ENCODE measurements around the gene F2R. TPM values are rescaled to one million over a fixed set of nuclear protein-coding genes. Genes with fewer than 3 reads are reported as not detected.
A peak's percentile ranks its signal among the peaks of the same experiment; 100 is the strongest.

The F2R gene
- total and polyA plus RNA-seq, 4 donors = 4.2 to 31.8 (median 13.7) TPM

- no peaks in the 10 kb centered on the region for H3K9me3 ChIP-seq (ENCODE audit: control insufficient read depth in 4 of 4, insufficient read depth in 3 of 4, low read length in 3 of 4)
- TF ChIP-seq CTCF (IDR thresholded peaks at IDR 0.05; ENCODE audit: control extremely low read depth, extremely low read depth) = no peak
- no peak overlapping the region for H3K4me3 ChIP-seq
- DNase-seq (no peak), ATAC-seq (ENCODE audit: insufficient read depth, low FRiP score) (no peak)
- H3K27me3 ChIP-seq (ENCODE audit: control insufficient read depth in 3 of 3, insufficient read depth in 3 of 3, low read length in 2 of 3) = peaks cover 0 to 8% (median 0%) of the 10 kb centered on the region in 3 donors
- peaks cover 0 to 8% (median 0%) of the 10 kb centered on the region in 5 donors for H3K4me1 ChIP-seq (ENCODE audit: control insufficient read depth in 5 of 5, insufficient read depth in 5 of 5, low read length in 5 of 5)
- H3K36me3 ChIP-seq (ENCODE audit: control insufficient read depth in 4 of 4, insufficient read depth in 4 of 4, low read length in 4 of 4) = no peaks in the 10 kb centered on the region
- H3K27ac ChIP-seq (ENCODE audit: low read depth in 1 of 2, low read length in 1 of 2) = no peak overlapping the region
- WGBS, 2 donors = 77 to 95% methylated on average over 2 of the region's 2 CpGs
- no peak overlapping the region for H3K9ac ChIP-seq (ENCODE audit: insufficient read depth in 1 of 2, low read length in 2 of 2)
These were observed 6.2 kb upstream of the F2R start for GRCh38 chr5:76709762-76710161.

DNA sequence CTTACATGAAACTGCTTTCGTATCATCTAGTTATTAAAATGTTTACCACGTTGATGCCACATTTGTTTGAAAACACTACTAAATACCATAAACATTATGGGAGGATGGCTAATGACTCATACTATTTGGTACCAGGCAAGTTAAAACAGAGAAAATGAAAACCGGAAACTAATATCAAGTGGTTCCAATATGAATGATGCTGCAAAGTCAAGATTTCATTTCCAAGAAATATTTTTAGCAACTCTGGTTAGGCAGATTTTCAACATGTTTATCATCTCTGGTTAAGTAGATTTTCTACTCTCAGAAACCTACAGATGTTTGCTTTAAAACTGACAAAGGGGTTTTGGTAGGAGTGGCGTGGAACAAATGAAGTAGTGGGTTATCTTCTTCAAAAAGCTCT is 4.9 kb upstream of the F2R start:
- Histone ChIP-seq H3K9me3 (ENCODE audit: control insufficient read depth in 4 of 4, insufficient read depth in 3 of 4, low read length in 3 of 4) (no peaks in the 10 kb centered on the region), H3K27me3 (ENCODE audit: control insufficient read depth in 3 of 3, insufficient read depth in 3 of 3, low read length in 2 of 3) (peaks cover 0 to 8% (median 0%) of the 10 kb centered on the region in 3 donors), H3K4me3 (no peak overlapping the region), H3K27ac (ENCODE audit: low read depth in 1 of 2, low read length in 1 of 2) (no peak overlapping the region), H3K4me1 (ENCODE audit: control insufficient read depth in 5 of 5, insufficient read depth in 5 of 5, low read length in 5 of 5) (peaks cover 0 to 11% (median 0%) of the 10 kb centered on the region in 5 donors), H3K36me3 (ENCODE audit: control insufficient read depth in 4 of 4, insufficient read depth in 4 of 4, low read length in 4 of 4) (no peaks in the 10 kb centered on the region), H3K9ac (ENCODE audit: insufficient read depth in 1 of 2, low read length in 2 of 2) (no peak overlapping the region)
- ATAC-seq (ENCODE audit: insufficient read depth, low FRiP score) (no peak), DNase-seq (no peak)
- 71 to 81% methylated on average over 4 of the region's 4 CpGs for WGBS, 2 donors
- no peak for TF ChIP-seq CTCF (IDR thresholded peaks at IDR 0.05; ENCODE audit: control extremely low read depth, extremely low read depth)

DNA sequence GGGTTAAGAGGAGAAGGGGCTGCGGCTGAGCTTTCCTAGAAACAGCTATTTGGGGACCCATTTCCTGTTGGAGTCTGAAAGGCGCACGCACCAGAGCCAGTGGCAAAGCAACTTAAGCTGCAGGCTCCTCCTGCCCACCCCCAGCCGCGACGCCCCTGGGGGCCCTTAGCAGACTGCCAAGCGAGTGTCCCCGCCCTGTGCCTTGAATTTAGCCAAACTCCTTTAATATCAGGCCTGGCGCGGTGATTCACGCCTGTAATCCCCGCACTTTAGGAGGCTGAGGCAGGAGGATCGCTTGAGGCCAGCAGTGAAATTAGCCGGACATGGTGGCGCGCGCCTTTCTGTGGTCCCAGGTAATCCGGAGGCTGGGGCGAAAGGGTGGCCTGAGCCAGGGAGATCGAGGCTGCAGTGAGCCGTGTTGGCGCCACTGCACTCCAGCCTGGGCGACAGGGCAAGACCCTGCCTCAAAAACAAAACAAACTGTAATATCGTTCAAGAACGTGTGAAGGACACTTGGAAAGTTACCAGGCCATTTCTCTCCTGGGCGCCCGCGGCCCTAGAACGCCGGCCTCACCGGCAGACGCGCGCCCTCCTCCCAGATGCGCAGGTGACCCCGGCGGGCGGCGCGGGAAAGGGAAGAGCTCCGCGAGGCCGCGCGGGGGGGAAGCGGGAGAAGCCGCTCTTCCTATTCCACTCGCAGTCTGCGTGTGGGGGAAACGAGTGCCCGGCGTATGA is 1.0 kb upstream of the F2R start:
- H3K27me3 ChIP-seq (ENCODE audit: control insufficient read depth in 3 of 3, insufficient read depth in 3 of 3, low read length in 2 of 3) = peaks cover 0 to 8% (median 0%) of the 10 kb centered on the region in 3 donors
- 8 to 16% methylated on average over 51 to 52 of the region's 52 CpGs for WGBS, 2 donors
- H3K27ac ChIP-seq (ENCODE audit: low read depth in 1 of 2, low read length in 1 of 2) = no peak overlapping the region
- ATAC-seq (ENCODE audit: insufficient read depth, low FRiP score) = no peak
- TF ChIP-seq CTCF (IDR thresholded peaks at IDR 0.05; ENCODE audit: control extremely low read depth, extremely low read depth) = no peak
- H3K4me3 ChIP-seq = no peak overlapping the region
- peak overlapping the region in 1 of 2 donors; percentile 56 for H3K9ac ChIP-seq (ENCODE audit: insufficient read depth in 1 of 2, low read length in 2 of 2)
- peak in 2 of 3 donors; percentile 39 to 49 for DNase-seq
- H3K9me3 ChIP-seq (ENCODE audit: control insufficient read depth in 4 of 4, insufficient read depth in 3 of 4, low read length in 3 of 4) = no peaks in the 10 kb centered on the region
- peaks cover 0 to 32% (median 8%) of the 10 kb centered on the region in 5 donors for H3K4me1 ChIP-seq (ENCODE audit: control insufficient read depth in 5 of 5, insufficient read depth in 5 of 5, low read length in 5 of 5)
- H3K36me3 ChIP-seq (ENCODE audit: control insufficient read depth in 4 of 4, insufficient read depth in 4 of 4, low read length in 4 of 4) = no peaks in the 10 kb centered on the region

DNA sequence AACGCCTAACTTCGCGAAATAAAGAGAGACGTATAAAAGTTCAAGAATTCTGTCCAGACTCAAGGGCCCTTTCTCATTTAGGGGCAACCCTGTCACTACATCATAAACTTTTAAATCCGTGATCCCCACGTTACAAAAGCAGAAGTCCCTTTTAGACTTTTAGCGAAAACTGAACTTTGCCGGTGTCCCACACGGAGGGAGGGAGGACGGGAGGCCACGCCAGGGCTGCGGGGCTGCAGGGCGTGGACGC is 515 bp upstream of the F2R start:
- Histone ChIP-seq H3K36me3 (ENCODE audit: control insufficient read depth in 4 of 4, insufficient read depth in 4 of 4, low read length in 4 of 4) (no peaks in the 10 kb centered on the region), H3K9ac (ENCODE audit: insufficient read depth in 1 of 2, low read length in 2 of 2) (peak overlapping the region in 1 of 2 donors; percentile 56), H3K27ac (ENCODE audit: low read depth in 1 of 2, low read length in 1 of 2) (peak overlapping the region; percentile 2 to 34), H3K4me3 (peak overlapping the region; percentile 62), H3K4me1 (ENCODE audit: control insufficient read depth in 5 of 5, insufficient read depth in 5 of 5, low read length in 5 of 5) (peaks cover 0 to 32% (median 8%) of the 10 kb centered on the region in 5 donors), H3K27me3 (ENCODE audit: control insufficient read depth in 3 of 3, insufficient read depth in 3 of 3, low read length in 2 of 3) (peaks cover 0 to 8% (median 0%) of the 10 kb centered on the region in 3 donors), H3K9me3 (ENCODE audit: control insufficient read depth in 4 of 4, insufficient read depth in 3 of 4, low read length in 3 of 4) (no peaks in the 10 kb centered on the region)
- ATAC-seq (ENCODE audit: insufficient read depth, low FRiP score) (no peak), DNase-seq (no peak)
- no peak for TF ChIP-seq CTCF (IDR thresholded peaks at IDR 0.05; ENCODE audit: control extremely low read depth, extremely low read depth)
- WGBS, 2 donors = 0 to 1% methylated on average over 14 of the region's 14 CpGs

All from lung (tissue), 12 donors.